ENCODE measurements around the gene SPDYE2B. TPM values are rescaled to one million over a fixed set of nuclear protein-coding genes. Genes with fewer than 3 reads are reported as not detected.
"Not testable (repeated sequence)": the region's sequence is repeated elsewhere in the genome, so short reads cannot be mapped to it uniquely, and the experiment has no call there.

SPDYE2B gene
- total and polyA plus RNA-seq, 2 donors (not counting 1 experiment from before 2014, with no cell fraction given), result not detected

GRCh38 chr7:102698962-102699750 is 49.0 kb downstream of the SPDYE2B start:
- CTCF ChIA-PET; H3K27me3 ChIP-seq (replicated peaks in 1 of 4; ENCODE audit: control extremely low read depth in 1 of 4, control insufficient read depth in 3 of 4, insufficient read depth in 4 of 4, low read length in 3 of 4); H3K4me1 ChIP-seq (ENCODE audit: control insufficient read depth in 2 of 2, insufficient read depth in 2 of 2, low read length in 2 of 2); H3K27ac ChIP-seq (ENCODE audit: low read length in 2 of 2); ATAC-seq (ENCODE audit: low read depth); H3K4me2 ChIP-seq (replicated peaks; ENCODE audit: low read depth, low read length, poor library complexity, severe bottlenecking); intact Hi-C loops (cut with micrococcal nuclease); H2AFZ ChIP-seq (ENCODE audit: insufficient read depth, low read depth, low read length, poor library complexity, severe bottlenecking); H4K20me1 ChIP-seq (ENCODE audit: control insufficient read depth, insufficient read depth, low read length, poor library complexity, severe bottlenecking); H3K9ac ChIP-seq (ENCODE audit: low read length); H3K27ac Mint-ChIP-seq; H3K36me3 ChIP-seq (replicated peaks in 1 of 2; ENCODE audit: control extremely low read depth in 1 of 2, control insufficient read depth in 1 of 2, extremely low read depth in 1 of 2, insufficient read depth in 2 of 2, low read length in 1 of 2); DNase-seq; H3K4me3 ChIP-seq (ENCODE audit: control extremely low read depth in 1 of 5, extremely low read depth in 1 of 5, insufficient read depth in 1 of 5, low read depth in 2 of 5, low read length in 4 of 5); H3K27me3 Mint-ChIP-seq; H3K4me3 Mint-ChIP-seq; H3K9me3 ChIP-seq (ENCODE audit: control extremely low read depth in 1 of 3, control insufficient read depth in 2 of 3, insufficient read depth in 1 of 3, low read length in 2 of 3); POLR2A ChIA-PET; H3K79me2 ChIP-seq (ENCODE audit: control insufficient read depth, insufficient read depth, low read length); H3K4me1 Mint-ChIP-seq; H3K9me3 Mint-ChIP-seq (ENCODE audit: insufficient read depth): not testable (repeated sequence)
- WGBS (ENCODE audit: insufficient coverage), result 84% methylated on average over 5 of the region's 9 CpGs

Small RNA genes lying within 50 kb of the gene (small RNA-seq; reads per million reads assigned to genes)
- gene AC105052.3 (ENCODE audit: insufficient read length, low read depth, low replicate concordance), result not detected
- gene UPK3BL1 (ENCODE audit: insufficient read length, low read depth, low replicate concordance), result not detected

Other genes starting within 250 kb of the SPDYE2B start
- 450 and 461 TPM in 2 replicates for gene ORAI2, start 216.7 kb upstream of the SPDYE2B start, total RNA-seq
- 139 and 177 TPM in 2 replicates for gene ORAI2, start 216.7 kb upstream of the SPDYE2B start, polyA plus RNA-seq
- 8.6 and 11.0 TPM in 2 replicates for gene ALKBH4, start 185.5 kb upstream of the SPDYE2B start, total RNA-seq
- 2.2 and 6.2 TPM in 2 replicates for gene ALKBH4, start 185.5 kb upstream of the SPDYE2B start, polyA plus RNA-seq
- gene LRWD1, start 185.3 kb upstream of the SPDYE2B start, total RNA-seq, result 83.7 and 91.6 TPM in 2 replicates
- gene LRWD1, start 185.3 kb upstream of the SPDYE2B start, polyA plus RNA-seq, result 58.2 and 98.6 TPM in 2 replicates
- 28.1 and 34.0 TPM in 2 replicates for gene POLR2J, start 171.4 kb upstream of the SPDYE2B start, total RNA-seq
- gene POLR2J, start 171.4 kb upstream of the SPDYE2B start, polyA plus RNA-seq, result 28.4 and 83.0 TPM in 2 replicates
- 15.6 and 20.6 TPM in 2 replicates for gene RASA4B, start 132.5 kb upstream of the SPDYE2B start, total RNA-seq
- gene RASA4B, start 132.5 kb upstream of the SPDYE2B start, polyA plus RNA-seq, result 23.1 and 26.4 TPM in 2 replicates
- gene UPK3BL2, start 106.6 kb upstream of the SPDYE2B start, total RNA-seq, result 68.2 and 79.9 TPM in 2 replicates
- 127 and 143 TPM in 2 replicates for gene UPK3BL2, start 106.6 kb upstream of the SPDYE2B start, polyA plus RNA-seq
- gene SPDYE2, start 99.1 kb upstream of the SPDYE2B start, total RNA-seq, result 0.47 and 0.58 TPM in 2 replicates
- 0.07 TPM in 1 of 2 replicates, not detected in the other for gene SPDYE2, start 99.1 kb upstream of the SPDYE2B start, polyA plus RNA-seq
- gene POLR2J3, start 77.7 kb upstream of the SPDYE2B start, total RNA-seq, result 192 and 217 TPM in 2 replicates
- 76.7 and 166 TPM in 2 replicates for gene POLR2J3, start 77.7 kb upstream of the SPDYE2B start, polyA plus RNA-seq
- 47.0 and 49.3 TPM in 2 replicates for gene RASA4, start 33.6 kb upstream of the SPDYE2B start, total RNA-seq
- gene RASA4, start 33.6 kb upstream of the SPDYE2B start, polyA plus RNA-seq, result 32.0 and 35.7 TPM in 2 replicates
- gene UPK3BL1, start 7.5 kb upstream of the SPDYE2B start, total RNA-seq, result 85.4 and 97.7 TPM in 2 replicates
- gene UPK3BL1, start 7.5 kb upstream of the SPDYE2B start, polyA plus RNA-seq, result 189 and 203 TPM in 2 replicates
- 53.0 and 61.1 TPM in 2 replicates for gene POLR2J2, start 21.3 kb downstream of the SPDYE2B start, total RNA-seq
- 9.6 and 16.7 TPM in 2 replicates for gene POLR2J2, start 21.3 kb downstream of the SPDYE2B start, polyA plus RNA-seq
- 11.8 and 12.9 TPM in 2 replicates for gene FAM185A, start 98.7 kb downstream of the SPDYE2B start, total RNA-seq
- 5.9 and 6.0 TPM in 2 replicates for gene FAM185A, start 98.7 kb downstream of the SPDYE2B start, polyA plus RNA-seq

Measured in B cell (primary cell).